Ascending aorta (tissue), 2 donors: ENCODE measurements around the gene CCDC74B. TPM values are rescaled to one million over a fixed set of nuclear protein-coding genes. Genes with fewer than 3 reads are reported as not detected.
"Not testable (repeated sequence)": the region's sequence is repeated elsewhere in the genome, so short reads cannot be mapped to it uniquely, and the experiment has no call there.

Experiments used
- DNase-seq, 2 donors: peaks; one replicate each; pipeline ENCODE4 v3.0.0-alpha.2; 2019; ENCODE audit warnings: low spot score in 2 of 2
- H3K27ac ChIP-seq, 2 donors: fragments of 200-600 bp; sonication (generic); one replicate each; pipeline ENCODE4 v1.5.1; 2016 to 2017; ENCODE audit warnings: mild to moderate bottlenecking in 1 of 2
- H3K27me3 ChIP-seq: fragments of 200-600 bp; sonication (generic); one replicate; pipeline ENCODE4 v1.5.1; 2017
- H3K36me3 ChIP-seq, 2 donors: fragments of 200-600 bp; sonication (generic); one replicate each; pipeline ENCODE4 v1.5.1; 2016
- H3K4me1 ChIP-seq, 2 donors: fragments of 200-600 bp; sonication (generic); one replicate each; pipeline ENCODE4 v1.5.1; 2016 to 2017; ENCODE audit warnings: mild to moderate bottlenecking in 1 of 2
- H3K4me3 ChIP-seq, 2 donors: fragments of 200-600 bp; sonication (generic); one replicate each; pipeline ENCODE4 v1.5.1; 2016 to 2017; ENCODE audit warnings: mild to moderate bottlenecking in 1 of 2
- H3K9me3 ChIP-seq, 2 donors: fragments of 200-600 bp; sonication (generic); one replicate each; pipeline ENCODE4 v1.5.1; 2016
- intact Hi-C: fragments of 100-400 bp; cut with DNase I; formaldehyde crosslinking; loops from one replicate; pipeline ENCODE4 v1.15.1; 2023
- total RNA-seq: library from RNA; depleted of rRNA; stranded (reverse); fragments of >200 nt; gene quantifications from one replicate; pipeline ENCODE4 v1.1.0, GENCODE V29; 2016
- TF ChIP-seq, protein P1 (sequence below), 3 experiments: fragments of 200-600 bp in 2 of 3; fragments of 450-650 bp in 1 of 3; sonication (generic) in 2 of 3; IDR thresholded peaks; one replicate each; pipeline ENCODE4 v1.5.1; 2016 to 2019; ENCODE audit warnings: antibody characterized with exemption in 3 of 3, mild to moderate bottlenecking in 1 of 3, moderate library complexity in 1 of 3

Gene CCDC74B
- total RNA-seq, 1 donor from 2014 or later = 2.3 TPM

DNA sequence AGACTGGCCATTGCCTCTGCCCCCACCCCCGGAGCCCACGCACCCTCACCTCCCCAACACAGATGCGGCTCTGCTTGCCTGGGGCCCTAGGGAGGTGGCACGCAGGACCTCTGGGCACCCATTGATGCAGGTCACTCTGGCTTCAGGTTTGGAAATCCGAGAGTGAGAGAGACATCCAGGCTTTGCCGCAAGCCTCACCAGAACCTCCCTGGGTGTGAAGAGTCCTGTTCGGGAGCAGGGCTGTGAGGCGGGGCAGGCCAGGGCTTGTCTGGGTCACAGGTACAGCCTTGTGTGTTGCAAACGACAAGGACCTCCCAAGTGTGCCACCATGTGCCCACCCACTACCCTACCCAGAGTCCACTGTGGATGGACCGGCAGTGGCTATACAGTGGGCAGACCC is 8.4 kb downstream of the CCDC74B start:
- DNase-seq = peak in 1 of 2 donors; percentile 45
- H3K27me3 ChIP-seq, H3K4me3 ChIP-seq, H3K9me3 ChIP-seq, H3K4me1 ChIP-seq, H3K36me3 ChIP-seq, H3K27ac ChIP-seq, intact Hi-C loops: not testable (repeated sequence)

DNA sequence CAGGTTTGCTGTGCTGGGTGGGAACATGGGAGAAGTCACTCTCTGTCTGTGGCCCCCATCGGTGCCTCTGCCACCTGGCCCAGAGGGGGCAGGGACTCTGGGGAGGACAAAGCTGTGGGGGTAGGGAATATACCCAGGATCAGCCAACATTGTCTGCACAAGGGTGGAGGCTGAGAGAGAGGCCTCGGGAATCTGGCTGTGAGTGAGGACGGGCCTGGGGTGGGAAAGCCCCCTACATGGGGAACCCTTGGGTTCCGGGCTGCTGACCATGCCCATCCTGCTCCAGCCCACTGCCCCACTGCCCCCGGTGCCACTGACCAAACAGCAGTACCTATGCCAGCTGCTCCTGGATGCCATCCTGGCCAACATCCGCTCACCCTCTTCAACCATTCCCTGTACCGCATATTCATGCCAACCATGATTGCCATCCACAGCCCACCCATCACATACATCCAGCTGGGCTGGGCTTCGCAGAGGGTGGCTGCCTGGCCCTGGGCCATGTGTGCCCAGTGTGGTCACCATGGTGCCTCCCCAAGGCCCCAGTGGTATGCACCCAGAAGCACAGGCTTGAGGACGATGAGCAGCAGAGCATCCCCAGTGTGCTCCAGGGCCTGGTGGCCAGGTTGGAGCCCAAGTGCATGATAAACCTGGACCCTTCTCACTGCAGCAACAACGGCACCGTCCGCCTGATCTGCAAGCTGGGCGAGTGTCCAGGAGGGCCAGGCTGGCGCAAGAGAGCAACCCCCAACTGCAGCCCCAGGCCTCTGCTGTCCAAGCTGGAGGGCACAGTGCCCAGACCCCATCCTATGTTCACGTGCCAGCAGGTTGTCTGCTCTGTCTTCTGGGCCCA is 9.0 kb downstream of the CCDC74B start:
- no peaks in the 10 kb centered on the region for H3K27me3 ChIP-seq
- no peaks in the 10 kb centered on the region for H3K4me1 ChIP-seq
- no peak overlapping the region for H3K27ac ChIP-seq
- intact Hi-C loops = no loop called here
- TF ChIP-seq, protein P1, sequence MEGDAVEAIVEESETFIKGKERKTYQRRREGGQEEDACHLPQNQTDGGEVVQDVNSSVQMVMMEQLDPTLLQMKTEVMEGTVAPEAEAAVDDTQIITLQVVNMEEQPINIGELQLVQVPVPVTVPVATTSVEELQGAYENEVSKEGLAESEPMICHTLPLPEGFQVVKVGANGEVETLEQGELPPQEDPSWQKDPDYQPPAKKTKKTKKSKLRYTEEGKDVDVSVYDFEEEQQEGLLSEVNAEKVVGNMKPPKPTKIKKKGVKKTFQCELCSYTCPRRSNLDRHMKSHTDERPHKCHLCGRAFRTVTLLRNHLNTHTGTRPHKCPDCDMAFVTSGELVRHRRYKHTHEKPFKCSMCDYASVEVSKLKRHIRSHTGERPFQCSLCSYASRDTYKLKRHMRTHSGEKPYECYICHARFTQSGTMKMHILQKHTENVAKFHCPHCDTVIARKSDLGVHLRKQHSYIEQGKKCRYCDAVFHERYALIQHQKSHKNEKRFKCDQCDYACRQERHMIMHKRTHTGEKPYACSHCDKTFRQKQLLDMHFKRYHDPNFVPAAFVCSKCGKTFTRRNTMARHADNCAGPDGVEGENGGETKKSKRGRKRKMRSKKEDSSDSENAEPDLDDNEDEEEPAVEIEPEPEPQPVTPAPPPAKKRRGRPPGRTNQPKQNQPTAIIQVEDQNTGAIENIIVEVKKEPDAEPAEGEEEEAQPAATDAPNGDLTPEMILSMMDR (IDR thresholded peaks at IDR 0.05) = no peak
- no peak overlapping the region for H3K4me3 ChIP-seq
- H3K36me3 ChIP-seq = no peaks in the 10 kb centered on the region
- DNase-seq = peak in 1 of 2 donors; percentile 30
- no peaks in the 10 kb centered on the region for H3K9me3 ChIP-seq

DNA sequence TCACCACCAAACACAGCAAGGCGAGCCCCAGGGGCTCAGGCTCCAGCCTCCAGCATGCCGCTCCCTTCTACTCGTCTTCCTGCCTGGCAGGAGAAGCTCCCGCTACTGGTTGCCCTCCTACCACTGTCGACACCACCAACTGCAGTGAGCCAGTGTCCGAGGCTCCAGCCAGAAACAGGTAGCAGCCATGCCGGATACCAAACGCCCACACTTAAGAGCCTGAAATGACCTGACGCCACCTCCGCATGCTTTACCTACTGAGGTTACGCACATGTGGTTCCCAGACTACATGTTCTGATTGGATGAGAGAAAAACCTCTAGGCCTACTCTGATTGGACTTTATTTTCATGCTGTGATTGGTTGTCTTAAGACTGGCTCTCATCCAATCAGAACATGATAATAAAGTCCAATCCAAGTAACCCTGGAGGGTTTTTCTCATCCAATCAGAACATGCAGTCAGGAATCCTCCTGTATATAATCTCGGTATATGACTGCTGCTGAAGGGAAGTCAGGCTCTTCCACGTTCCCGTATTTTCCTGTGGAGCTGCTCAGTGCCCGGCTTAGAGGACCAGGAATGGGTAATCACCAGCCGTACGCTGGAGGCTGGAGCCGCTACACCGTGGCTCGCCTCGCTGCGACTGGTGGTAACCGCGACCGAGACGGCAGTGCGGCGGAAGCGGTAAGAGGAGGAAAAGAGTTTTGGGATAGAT is 15.6 kb downstream of the CCDC74B start, which contains the start of gene POTEF:
TSS of gene POTEF (minus strand) at position 103 of the 710 bp plus-strand sequence. CDS start 8,707 bp downstream, outside the sequence.
- H3K9me3 ChIP-seq, H3K27me3 ChIP-seq, intact Hi-C loops, H3K36me3 ChIP-seq, H3K4me3 ChIP-seq, H3K27ac ChIP-seq, H3K4me1 ChIP-seq: not testable (repeated sequence)
- peak in 1 of 2 donors; percentile 34 for DNase-seq

GRCh38 chr2:130128464-130128863 is 16.4 kb downstream of the CCDC74B start:
- H3K27ac ChIP-seq, H3K4me1 ChIP-seq, H3K27me3 ChIP-seq, H3K36me3 ChIP-seq, intact Hi-C loops, H3K9me3 ChIP-seq, H3K4me3 ChIP-seq: not testable (repeated sequence)
- DNase-seq = peak in 1 of 2 donors; percentile 43

GRCh38 chr2:130127726-130128125 is 17.2 kb downstream of the CCDC74B start:
- DNase-seq, H3K4me3 ChIP-seq, H3K27ac ChIP-seq: not testable (repeated sequence)

GRCh38 chr2:130120924-130121323 is 24.0 kb downstream of the CCDC74B start:
- H3K27me3 ChIP-seq, H3K4me3 ChIP-seq, intact Hi-C loops, H3K4me1 ChIP-seq, H3K9me3 ChIP-seq, DNase-seq, H3K27ac ChIP-seq, H3K36me3 ChIP-seq: not testable (repeated sequence)

More at GRCh38 chr2:130127726-130128125, 17.2 kb downstream of the CCDC74B start:
- intact Hi-C loops, H3K27me3 ChIP-seq, H3K36me3 ChIP-seq, H3K4me1 ChIP-seq, H3K9me3 ChIP-seq: not testable (repeated sequence)

- intact Hi-C loops, H3K27me3 ChIP-seq, DNase-seq: not testable (repeated sequence)
These were observed 42.1 kb downstream of the CCDC74B start for GRCh38 chr2:130102597-130103363.

More at GRCh38 chr2:130102597-130103363, 42.1 kb downstream of the CCDC74B start:
- H3K4me3 ChIP-seq, H3K27ac ChIP-seq, H3K4me1 ChIP-seq, H3K36me3 ChIP-seq, H3K9me3 ChIP-seq: not testable (repeated sequence)

Other genes starting within 250 kb of the CCDC74B start
- not detected for gene RAB6C, start 165.4 kb downstream of the CCDC74B start, total RNA-seq
- not detected for gene POTEF, start 15.9 kb downstream of the CCDC74B start, total RNA-seq
- 185 TPM for gene SMPD4, start 36.5 kb upstream of the CCDC74B start, total RNA-seq
- gene MZT2B, start 37.1 kb upstream of the CCDC74B start, total RNA-seq = 239 TPM
- gene TUBA3E, start 53.3 kb upstream of the CCDC74B start, total RNA-seq = not detected
- 97.9 TPM for gene IMP4, start 197.8 kb upstream of the CCDC74B start, total RNA-seq
- 21.0 TPM for gene PTPN18, start 210.9 kb upstream of the CCDC74B start, total RNA-seq